Activated naive CD4-positive, alpha-beta T cell treated with anti-CD3 and anti-CD28 coated beads, Interleukin-2, amount 50 U/mL, for 24 hours (primary cell): ENCODE measurements around the gene CS.
A peak's percentile ranks its signal among the peaks of the same experiment; 100 is the strongest.
"Not testable (repeated sequence)": the region's sequence is repeated elsewhere in the genome, so short reads cannot be mapped to it uniquely, and the experiment has no call there.

Experiments
- H3K27ac Mint-ChIP-seq: one replicate; pipeline ENCODE4 v1.8.0; 2021; ENCODE audit warnings: mild to moderate bottlenecking, mixed read lengths
- H3K27me3 Mint-ChIP-seq: one replicate; pipeline ENCODE4 v1.8.0; 2021; ENCODE audit warnings: mixed read lengths
- H3K36me3 Mint-ChIP-seq: one replicate; pipeline ENCODE4 v1.8.0; 2021; ENCODE audit warnings: mixed read lengths
- H3K4me1 Mint-ChIP-seq: one replicate; pipeline ENCODE4 v1.8.0; 2021; ENCODE audit warnings: mixed read lengths
- H3K4me3 Mint-ChIP-seq: one replicate; pipeline ENCODE4 v1.8.0; 2021; ENCODE audit warnings: mild to moderate bottlenecking, mixed read lengths
- H3K9me3 Mint-ChIP-seq: one replicate; pipeline ENCODE4 v1.8.0; 2021; ENCODE audit warnings: mixed read lengths

CS gene

GRCh38 chr12:56267443-56268071, 32.6 kb downstream of the CS start:
- Mint-ChIP-seq H3K27ac (peak overlapping the region; percentile 74), H3K9me3 (no peaks in the 10 kb centered on the region), H3K4me1 (peaks cover 22% of the 10 kb centered on the region), H3K36me3 (peaks cover 3% of the 10 kb centered on the region), H3K27me3 (no peaks in the 10 kb centered on the region), H3K4me3 (peak overlapping the region; percentile 93)

- H3K9me3 Mint-ChIP-seq, result no peaks in the 10 kb centered on the region
- H3K27me3 Mint-ChIP-seq, result no peaks in the 10 kb centered on the region
- H3K27ac Mint-ChIP-seq, result peak within 1 kb of the TSS; percentile 83
- H3K4me3 Mint-ChIP-seq, result peak within 1 kb of the TSS; percentile 93
- peaks cover 3% of the 10 kb centered on the region for H3K36me3 Mint-ChIP-seq
- H3K4me1 Mint-ChIP-seq, result peaks cover 22% of the 10 kb centered on the region
Measured at GRCh38 chr12:56266693-56267442, 33.3 kb downstream of the CS start, which contains the start of gene COQ10A. Gene COQ10A (plus strand): TSS chr12:56266942. CDS start chr12:56267119, 177 bp downstream.

- H3K4me1 Mint-ChIP-seq, result peaks cover 22% of the 10 kb centered on the region
- not testable (repeated sequence) for H3K9me3 Mint-ChIP-seq, H3K27me3 Mint-ChIP-seq, H3K36me3 Mint-ChIP-seq
- H3K4me3 Mint-ChIP-seq, result peak overlapping the region; percentile 93
- H3K27ac Mint-ChIP-seq, result peak overlapping the region; percentile 83
Measured at GRCh38 chr12:56266068-56266692, 34.0 kb downstream of the CS start.

GRCh38 chr12:56262955-56263354, 37.2 kb downstream of the CS start:
- H3K9me3 Mint-ChIP-seq, H3K27me3 Mint-ChIP-seq, H3K4me3 Mint-ChIP-seq, H3K27ac Mint-ChIP-seq, H3K36me3 Mint-ChIP-seq: not testable (repeated sequence)
- H3K4me1 Mint-ChIP-seq, result peaks cover 27% of the 10 kb centered on the region

GRCh38 chr12:56261503-56262232, 38.5 kb downstream of the CS start:
- H3K27me3 Mint-ChIP-seq, result no peaks in the 10 kb centered on the region
- no peaks in the 10 kb centered on the region for H3K9me3 Mint-ChIP-seq
- H3K36me3 Mint-ChIP-seq, result no peaks in the 10 kb centered on the region
- H3K27ac Mint-ChIP-seq, result peak overlapping the region; percentile 43
- H3K4me3 Mint-ChIP-seq, result no peak overlapping the region
- H3K4me1 Mint-ChIP-seq, result peaks cover 22% of the 10 kb centered on the region

GRCh38 chr12:56260921-56261320, 39.2 kb downstream of the CS start:
- no peaks in the 10 kb centered on the region for H3K36me3 Mint-ChIP-seq
- H3K27ac Mint-ChIP-seq, result no peak overlapping the region
- H3K4me3 Mint-ChIP-seq, result no peak overlapping the region
- peaks cover 24% of the 10 kb centered on the region for H3K4me1 Mint-ChIP-seq
- no peaks in the 10 kb centered on the region for H3K27me3 Mint-ChIP-seq
- H3K9me3 Mint-ChIP-seq, result no peaks in the 10 kb centered on the region

GRCh38 chr12:56260380-56260779, 39.8 kb downstream of the CS start:
- no peak overlapping the region for H3K27ac Mint-ChIP-seq
- no peaks in the 10 kb centered on the region for H3K27me3 Mint-ChIP-seq
- no peaks in the 10 kb centered on the region for H3K36me3 Mint-ChIP-seq
- H3K4me1 Mint-ChIP-seq, result peaks cover 21% of the 10 kb centered on the region
- H3K9me3 Mint-ChIP-seq, result no peaks in the 10 kb centered on the region
- peak overlapping the region; percentile 23 for H3K4me3 Mint-ChIP-seq

GRCh38 chr12:56258820-56259183, 41.3 kb downstream of the CS start:
- Mint-ChIP-seq H3K4me1 (peaks cover 23% of the 10 kb centered on the region), H3K9me3 (no peaks in the 10 kb centered on the region), H3K4me3 (peak overlapping the region; percentile 94), H3K27ac (peak overlapping the region; percentile 90), H3K36me3 (peaks cover 3% of the 10 kb centered on the region), H3K27me3 (no peaks in the 10 kb centered on the region)

GRCh38 chr12:56258068-56258819, 41.9 kb downstream of the CS start, which contains the start of gene ANKRD52:
Gene ANKRD52 (minus strand): TSS chr12:56258384. CDS start chr12:56258269, 115 bp downstream.
- no peaks in the 10 kb centered on the region for H3K27me3 Mint-ChIP-seq
- H3K36me3 Mint-ChIP-seq, result peaks cover 3% of the 10 kb centered on the region
- peak within 1 kb of the TSS; percentile 90 for H3K27ac Mint-ChIP-seq
- no peaks in the 10 kb centered on the region for H3K9me3 Mint-ChIP-seq
- H3K4me3 Mint-ChIP-seq, result peak within 1 kb of the TSS; percentile 94
- peaks cover 23% of the 10 kb centered on the region for H3K4me1 Mint-ChIP-seq

GRCh38 chr12:56257491-56258067, 42.6 kb downstream of the CS start:
- Mint-ChIP-seq H3K27me3 (no peaks in the 10 kb centered on the region), H3K36me3 (peaks cover 3% of the 10 kb centered on the region), H3K27ac (no peak overlapping the region), H3K4me3 (peak overlapping the region; percentile 85), H3K9me3 (no peaks in the 10 kb centered on the region), H3K4me1 (peaks cover 23% of the 10 kb centered on the region)

- peak overlapping the region; percentile 85 for H3K4me3 Mint-ChIP-seq
- H3K9me3 Mint-ChIP-seq, result no peaks in the 10 kb centered on the region
- peak overlapping the region; percentile 57 for H3K27ac Mint-ChIP-seq
- H3K4me1 Mint-ChIP-seq, result peaks cover 23% of the 10 kb centered on the region
- H3K27me3 Mint-ChIP-seq, result no peaks in the 10 kb centered on the region
- H3K36me3 Mint-ChIP-seq, result peaks cover 5% of the 10 kb centered on the region
Measured at GRCh38 chr12:56257071-56257470, 43.1 kb downstream of the CS start.

GRCh38 chr12:56256326-56256960, 43.7 kb downstream of the CS start:
- H3K27me3 Mint-ChIP-seq, result no peaks in the 10 kb centered on the region
- H3K4me1 Mint-ChIP-seq, result peaks cover 23% of the 10 kb centered on the region
- peaks cover 7% of the 10 kb centered on the region for H3K36me3 Mint-ChIP-seq
- H3K9me3 Mint-ChIP-seq, result no peaks in the 10 kb centered on the region
- peak overlapping the region; percentile 57 for H3K27ac Mint-ChIP-seq
- peak overlapping the region; percentile 85 for H3K4me3 Mint-ChIP-seq

- no peak overlapping the region for H3K4me3 Mint-ChIP-seq
- peaks cover 7% of the 10 kb centered on the region for H3K36me3 Mint-ChIP-seq
- no peaks in the 10 kb centered on the region for H3K9me3 Mint-ChIP-seq
- H3K4me1 Mint-ChIP-seq, result peaks cover 23% of the 10 kb centered on the region
- H3K27ac Mint-ChIP-seq, result no peak overlapping the region
- H3K27me3 Mint-ChIP-seq, result no peaks in the 10 kb centered on the region
Measured at GRCh38 chr12:56255671-56256070, 44.5 kb downstream of the CS start.

GRCh38 chr12:56253091-56253490, 47.0 kb downstream of the CS start:
- H3K27me3 Mint-ChIP-seq, result no peaks in the 10 kb centered on the region
- no peak overlapping the region for H3K4me3 Mint-ChIP-seq
- H3K36me3 Mint-ChIP-seq, result peaks cover 7% of the 10 kb centered on the region
- no peaks in the 10 kb centered on the region for H3K9me3 Mint-ChIP-seq
- H3K4me1 Mint-ChIP-seq, result peaks cover 16% of the 10 kb centered on the region
- H3K27ac Mint-ChIP-seq, result no peak overlapping the region
